ENCODE results near the gene ARSI.

GRCh38 chr5:150297236-150297890 lies 5.3 kb downstream of the ARSI start:
- no peak for TF ChIP-seq CTCF (IDR thresholded peaks at IDR 0.05; ENCODE audit: insufficient read depth, low read length)
- TF ChIP-seq, protein P1, sequence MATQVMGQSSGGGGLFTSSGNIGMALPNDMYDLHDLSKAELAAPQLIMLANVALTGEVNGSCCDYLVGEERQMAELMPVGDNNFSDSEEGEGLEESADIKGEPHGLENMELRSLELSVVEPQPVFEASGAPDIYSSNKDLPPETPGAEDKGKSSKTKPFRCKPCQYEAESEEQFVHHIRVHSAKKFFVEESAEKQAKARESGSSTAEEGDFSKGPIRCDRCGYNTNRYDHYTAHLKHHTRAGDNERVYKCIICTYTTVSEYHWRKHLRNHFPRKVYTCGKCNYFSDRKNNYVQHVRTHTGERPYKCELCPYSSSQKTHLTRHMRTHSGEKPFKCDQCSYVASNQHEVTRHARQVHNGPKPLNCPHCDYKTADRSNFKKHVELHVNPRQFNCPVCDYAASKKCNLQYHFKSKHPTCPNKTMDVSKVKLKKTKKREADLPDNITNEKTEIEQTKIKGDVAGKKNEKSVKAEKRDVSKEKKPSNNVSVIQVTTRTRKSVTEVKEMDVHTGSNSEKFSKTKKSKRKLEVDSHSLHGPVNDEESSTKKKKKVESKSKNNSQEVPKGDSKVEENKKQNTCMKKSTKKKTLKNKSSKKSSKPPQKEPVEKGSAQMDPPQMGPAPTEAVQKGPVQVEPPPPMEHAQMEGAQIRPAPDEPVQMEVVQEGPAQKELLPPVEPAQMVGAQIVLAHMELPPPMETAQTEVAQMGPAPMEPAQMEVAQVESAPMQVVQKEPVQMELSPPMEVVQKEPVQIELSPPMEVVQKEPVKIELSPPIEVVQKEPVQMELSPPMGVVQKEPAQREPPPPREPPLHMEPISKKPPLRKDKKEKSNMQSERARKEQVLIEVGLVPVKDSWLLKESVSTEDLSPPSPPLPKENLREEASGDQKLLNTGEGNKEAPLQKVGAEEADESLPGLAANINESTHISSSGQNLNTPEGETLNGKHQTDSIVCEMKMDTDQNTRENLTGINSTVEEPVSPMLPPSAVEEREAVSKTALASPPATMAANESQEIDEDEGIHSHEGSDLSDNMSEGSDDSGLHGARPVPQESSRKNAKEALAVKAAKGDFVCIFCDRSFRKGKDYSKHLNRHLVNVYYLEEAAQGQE (IDR thresholded peaks at IDR 0.05; ENCODE audit: insufficient replicate concordance, low read depth): no peak
- TF ChIP-seq POLR2AphosphoS5 (IDR thresholded peaks at IDR 0.05; ENCODE audit: low read depth): no peak
- no peak for TF ChIP-seq SPI1 (IDR thresholded peaks at IDR 0.05; ENCODE audit: borderline replicate concordance, low read depth)
- no peak for TF ChIP-seq GABPA (IDR thresholded peaks at IDR 0.05; ENCODE audit: low read depth)
